GM10248 (cell line): ENCODE data around the gene PDZD4.

ENCODE experiments used
- CTCF ChIA-PET: fragments of 300-600 bp; sonication (Branson Sonifier 250); formaldehyde crosslinking; extraction: SDS; loops from one replicate; lab custom pipeline; 2021; ENCODE audit warnings: antibody characterized with exemption; lab: Yijun Ruan, JAX
- POLR2A ChIA-PET: fragments of 350-650 bp; sonication (Branson Sonifier 250); formaldehyde crosslinking; extraction: SDS; loops from one replicate; lab custom pipeline; 2020; ENCODE audit warnings: antibody characterized with exemption; lab: Yijun Ruan, JAX
- DNase-seq: peaks from one replicate; pipeline ENCODE4 v3.0.0; 2012; ENCODE audit errors: extremely low spot score
- TF ChIP-seq, protein P1 (sequence below): IDR thresholded peaks from 2 replicates; pipeline ENCODE4 v1.5.1; 2012; ENCODE audit warnings: mild to moderate bottlenecking, low read depth; ENCODE audit errors: extremely low read depth, missing control alignments, control extremely low read depth

The PDZD4 gene

DNA sequence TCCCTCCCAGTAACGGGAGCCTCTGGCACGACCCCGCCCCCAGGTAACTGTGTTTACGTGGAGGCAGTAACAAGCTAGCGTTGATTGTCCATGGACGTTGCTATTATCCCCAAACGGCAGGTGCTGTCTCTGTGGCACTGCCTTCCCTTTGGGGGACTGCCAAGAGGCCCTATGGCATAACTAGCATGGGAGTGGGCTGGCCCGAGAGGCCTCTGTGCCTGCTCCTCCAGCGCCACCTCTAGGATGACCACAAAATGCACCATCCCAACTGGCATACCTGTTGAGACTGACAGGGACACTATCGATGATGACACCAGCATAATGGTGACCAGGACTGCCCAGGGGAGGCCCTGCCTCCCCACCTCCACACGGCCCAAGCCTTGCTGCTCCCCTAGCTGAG, 48.0 kb downstream of the PDZD4 start:
- POLR2A ChIA-PET = no interaction called here
- CTCF ChIA-PET = interaction anchor here (1.2 kb wide), 1 partner anchor 14 kb away, joined by 5 read pairs; no protein-coding TSS in a partner anchor
- TF ChIP-seq, protein P1, sequence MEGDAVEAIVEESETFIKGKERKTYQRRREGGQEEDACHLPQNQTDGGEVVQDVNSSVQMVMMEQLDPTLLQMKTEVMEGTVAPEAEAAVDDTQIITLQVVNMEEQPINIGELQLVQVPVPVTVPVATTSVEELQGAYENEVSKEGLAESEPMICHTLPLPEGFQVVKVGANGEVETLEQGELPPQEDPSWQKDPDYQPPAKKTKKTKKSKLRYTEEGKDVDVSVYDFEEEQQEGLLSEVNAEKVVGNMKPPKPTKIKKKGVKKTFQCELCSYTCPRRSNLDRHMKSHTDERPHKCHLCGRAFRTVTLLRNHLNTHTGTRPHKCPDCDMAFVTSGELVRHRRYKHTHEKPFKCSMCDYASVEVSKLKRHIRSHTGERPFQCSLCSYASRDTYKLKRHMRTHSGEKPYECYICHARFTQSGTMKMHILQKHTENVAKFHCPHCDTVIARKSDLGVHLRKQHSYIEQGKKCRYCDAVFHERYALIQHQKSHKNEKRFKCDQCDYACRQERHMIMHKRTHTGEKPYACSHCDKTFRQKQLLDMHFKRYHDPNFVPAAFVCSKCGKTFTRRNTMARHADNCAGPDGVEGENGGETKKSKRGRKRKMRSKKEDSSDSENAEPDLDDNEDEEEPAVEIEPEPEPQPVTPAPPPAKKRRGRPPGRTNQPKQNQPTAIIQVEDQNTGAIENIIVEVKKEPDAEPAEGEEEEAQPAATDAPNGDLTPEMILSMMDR = no peak
- no peak for DNase-seq

DNA sequence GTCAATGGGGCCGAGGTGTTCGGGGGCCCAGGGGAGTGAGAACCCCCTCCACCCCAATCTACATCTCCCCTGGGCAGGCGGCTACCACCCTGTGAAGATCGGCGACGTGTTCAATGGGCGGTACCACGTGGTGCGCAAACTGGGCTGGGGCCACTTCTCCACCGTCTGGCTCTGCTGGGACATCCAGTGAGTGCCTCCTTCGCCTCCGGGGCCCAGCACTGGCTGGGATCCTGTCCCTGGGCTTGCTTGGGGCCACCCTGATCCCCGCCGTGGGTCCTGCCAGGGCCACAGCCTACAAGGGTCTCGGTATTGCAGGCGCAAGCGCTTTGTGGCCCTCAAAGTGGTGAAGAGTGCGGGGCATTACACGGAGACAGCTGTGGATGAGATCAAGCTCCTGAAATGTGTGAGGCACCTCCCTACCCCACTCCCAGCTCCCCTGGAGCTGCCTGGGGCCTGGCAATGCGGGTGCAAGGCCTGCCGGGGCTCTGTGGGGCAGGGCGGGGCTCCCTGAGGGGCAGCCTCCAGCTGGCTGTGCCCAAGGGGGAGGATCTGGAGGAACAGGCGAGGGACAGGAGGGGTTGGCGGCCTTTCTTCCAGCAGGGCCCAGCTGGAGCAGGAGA, 48.8 kb downstream of the PDZD4 start:
- ChIA-PET CTCF (interaction anchor here (1.2 kb wide), 1 partner anchor 14 kb away, joined by 5 read pairs; no protein-coding TSS in a partner anchor), POLR2A (no interaction called here)
- TF ChIP-seq, protein P1 = no peak
- DNase-seq = no peak

DNA sequence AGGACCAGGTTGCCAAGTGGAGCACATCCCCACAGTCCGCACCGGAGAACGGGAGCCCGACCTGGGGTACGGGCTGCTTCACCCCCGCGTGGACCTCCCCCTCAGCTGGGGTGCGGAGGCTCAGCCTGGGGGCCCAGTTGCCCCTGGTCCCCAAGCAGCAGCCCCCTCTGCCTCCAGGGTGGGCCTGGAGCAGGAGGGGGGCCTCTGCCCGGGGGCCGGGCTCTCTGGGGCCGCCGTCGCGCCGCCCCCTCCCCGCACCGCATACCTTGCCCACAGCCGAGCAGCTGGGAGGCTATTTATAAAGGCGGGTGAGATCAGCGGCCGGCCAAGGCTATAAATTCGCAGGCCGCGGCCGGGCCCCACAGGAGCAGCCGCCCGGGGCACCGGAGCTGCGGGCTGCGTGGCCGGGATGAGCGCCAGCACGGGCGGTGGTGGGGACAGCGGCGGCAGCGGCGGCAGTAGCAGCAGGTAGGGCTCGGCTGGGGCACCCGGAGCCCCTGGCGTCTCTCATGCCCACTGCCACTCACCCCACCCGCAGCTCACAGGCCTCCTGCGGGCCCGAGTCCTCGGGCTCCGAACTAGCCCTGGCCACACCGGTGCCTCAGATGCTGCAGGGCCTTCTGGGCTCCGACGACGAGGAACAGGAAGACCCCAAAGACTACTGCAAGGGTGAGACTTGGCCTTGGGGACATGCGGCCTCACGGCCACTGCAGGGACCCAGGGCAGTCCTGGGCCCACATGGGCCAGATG, 49.5 kb downstream of the PDZD4 start, which contains the start of gene SRPK3:
TSS of gene SRPK3 (plus strand) at position 364 of the 750 bp plus-strand sequence. CDS start at position 410, 46 bp downstream.
- POLR2A ChIA-PET = no interaction called here
- TF ChIP-seq, protein P1 = no peak
- no peak for DNase-seq
- CTCF ChIA-PET = interaction anchor here (1.6 kb wide), 1 partner anchor 9 kb away, joined by 3 read pairs; no protein-coding TSS in a partner anchor

DNA sequence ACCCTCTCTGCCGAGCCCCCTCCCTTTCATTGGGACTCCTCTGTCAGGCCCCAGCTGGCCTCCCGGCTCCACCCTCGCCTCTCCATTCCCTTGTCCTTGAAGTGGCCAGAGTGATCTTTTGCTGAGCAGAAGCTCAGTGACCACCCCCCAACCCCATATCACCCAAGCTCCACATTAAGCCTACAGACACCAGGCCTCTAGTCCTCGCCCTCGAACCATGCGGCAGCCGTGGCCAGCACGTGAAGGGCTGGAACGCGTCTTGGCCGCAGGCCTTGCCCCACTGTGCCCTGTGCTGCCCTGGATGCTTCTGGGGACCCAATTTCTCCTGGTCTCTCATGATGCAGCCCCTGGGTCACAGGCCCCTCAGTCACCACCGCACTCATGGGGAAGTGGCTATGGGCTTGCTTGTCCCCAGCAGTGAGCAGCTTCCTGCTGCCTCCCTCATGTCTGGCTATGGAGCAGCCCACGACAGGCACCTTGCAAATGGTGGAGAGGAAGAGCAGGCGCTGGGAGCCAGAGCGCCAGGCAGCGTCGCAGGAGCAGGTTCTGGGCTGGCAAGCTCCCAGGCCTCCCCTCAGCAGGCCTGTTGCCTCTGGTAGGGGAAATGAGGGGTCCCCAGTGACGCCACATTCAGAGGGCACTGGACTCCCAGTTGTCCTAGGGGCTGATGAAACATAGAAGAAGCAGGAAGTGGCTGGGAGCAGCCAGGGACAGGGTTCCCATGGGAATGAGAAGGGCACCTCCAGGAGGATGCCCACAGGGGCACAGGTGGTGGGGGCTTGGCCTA, 50.3 kb downstream of the PDZD4 start:
- TF ChIP-seq, protein P1 = no peak
- ChIA-PET POLR2A (no interaction called here), CTCF (interaction anchor here (1.6 kb wide), 1 partner anchor 10 kb away, joined by 3 read pairs; no protein-coding TSS in a partner anchor)
- no peak for DNase-seq

DNA sequence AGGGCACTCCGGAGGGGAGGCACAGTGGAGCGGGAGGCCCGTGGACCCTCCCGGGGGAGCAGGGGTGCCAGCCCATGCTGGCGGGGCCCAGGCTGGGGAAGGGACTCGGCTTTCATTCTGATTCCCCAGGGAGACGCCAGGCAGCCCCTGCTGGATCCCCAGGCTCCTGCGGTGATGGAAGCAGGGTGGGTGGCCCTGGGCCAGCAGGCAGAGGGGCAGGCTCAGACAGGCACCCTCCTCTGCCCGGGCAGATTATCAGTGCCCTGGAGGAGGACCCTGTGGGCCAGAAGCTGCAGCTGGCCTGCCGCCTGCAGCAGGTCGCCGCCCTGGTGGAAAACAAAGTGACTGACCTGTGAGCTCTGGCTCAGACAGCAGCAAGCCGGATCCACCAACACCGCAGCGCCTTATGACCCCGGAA, 51.7 kb downstream of the PDZD4 start:
- CTCF ChIA-PET = no interaction called here
- no peak for DNase-seq
- POLR2A ChIA-PET = no interaction called here
- TF ChIP-seq, protein P1 = no peak

DNA sequence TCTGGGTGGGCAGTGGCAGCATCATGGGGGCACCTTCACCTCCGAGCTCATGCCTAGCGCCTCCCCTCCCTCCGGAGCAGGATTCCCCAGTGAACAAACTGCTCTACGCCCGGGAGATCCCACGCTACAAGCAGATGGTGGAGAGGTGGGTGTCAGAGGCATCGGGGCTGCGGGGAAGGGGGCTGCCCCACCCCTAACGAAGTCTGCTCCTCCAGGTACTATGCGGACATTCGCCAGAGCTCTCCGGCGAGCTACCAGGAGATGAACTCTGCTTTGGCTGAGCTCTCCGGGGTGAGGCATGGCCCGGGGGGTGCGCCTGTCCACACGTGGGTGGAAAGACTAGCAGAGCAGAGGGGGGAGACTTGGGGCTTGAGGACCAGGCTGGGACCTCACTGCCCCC, 52.2 kb downstream of the PDZD4 start:
- DNase-seq = no peak
- TF ChIP-seq, protein P1 = no peak
- CTCF ChIA-PET = interaction anchor here (1.1 kb wide), 1 partner anchor 11 kb away, joined by 3 read pairs; no protein-coding TSS in a partner anchor
- POLR2A ChIA-PET = interaction anchor here (0.8 kb wide), 1 partner anchor 169 kb away, joined by 3 read pairs; no protein-coding TSS in a partner anchor
